Activated CD4-positive, alpha-beta memory T cell treated with anti-CD3 and anti-CD28 coated beads for 36 hours (primary cell): ENCODE results near the gene KRT7. TPM values are rescaled to one million over a fixed set of nuclear protein-coding genes. Genes with fewer than 3 reads are reported as not detected.
A peak's percentile ranks its signal among the peaks of the same experiment; 100 is the strongest.

Source experiments
- CTCF ChIA-PET: fragments of 350-600 bp; sonication (Branson Sonifier 250); formaldehyde crosslinking; loops from one replicate; lab custom pipeline; 2021; ENCODE audit warnings: antibody characterized with exemption, inconsistent platforms; lab: Charles Lee
- POLR2A ChIA-PET: fragments of 350-600 bp; sonication (Branson Sonifier 250); formaldehyde crosslinking; loops from one replicate; lab custom pipeline; 2021; ENCODE audit warnings: antibody characterized with exemption; lab: Charles Lee
- DNase-seq: peaks from one replicate; pipeline ENCODE4 v3.0.0-alpha.2; 2020
- H3K27ac Mint-ChIP-seq: one replicate; pipeline ENCODE4 v1.8.0; 2021; ENCODE audit warnings: mixed read lengths
- H3K27me3 Mint-ChIP-seq: one replicate; pipeline ENCODE4 v1.8.0; 2021; ENCODE audit warnings: mixed read lengths
- H3K36me3 Mint-ChIP-seq: one replicate; pipeline ENCODE4 v1.8.0; 2021; ENCODE audit warnings: mixed read lengths
- H3K4me1 Mint-ChIP-seq: one replicate; pipeline ENCODE4 v1.8.0; 2021; ENCODE audit warnings: low read depth, mixed read lengths
- H3K4me3 Mint-ChIP-seq: one replicate; pipeline ENCODE4 v1.8.0; 2021; ENCODE audit warnings: mild to moderate bottlenecking, mixed read lengths
- H3K9me3 Mint-ChIP-seq: one replicate; pipeline ENCODE4 v1.8.0; 2021; ENCODE audit warnings: mixed read lengths
- intact Hi-C: fragments of 100-400 bp; cut with micrococcal nuclease; formaldehyde crosslinking; loops from one replicate; pipeline ENCODE4 v1.15.1; 2023
- total RNA-seq, 2 experiments: library from RNA; stranded (reverse); gene quantifications; one replicate each; pipeline ENCODE4 v1.2.3, GENCODE V29; 2021

The KRT7 gene
- total RNA-seq, 2 experiments from 2014 or later: 3.5 to 3.7 TPM

GRCh38 chr12:52271158-52271557, 38.1 kb downstream of the KRT7 start:
- intact Hi-C loops: no loop called here
- ChIA-PET POLR2A (no interaction called here), CTCF (interaction anchor here (1.1 to 2.5 kb wide), 2 partner anchors 49 to 58 kb away, joined by 3 to 8 read pairs; no protein-coding TSS in a partner anchor)
- Mint-ChIP-seq H3K4me3 (no peak overlapping the region), H3K9me3 (no peaks in the 10 kb centered on the region), H3K27ac (no peak overlapping the region), H3K27me3 (peaks cover 11% of the 10 kb centered on the region), H3K4me1 (no peaks in the 10 kb centered on the region), H3K36me3 (no peaks in the 10 kb centered on the region)
- no peak for DNase-seq

- Mint-ChIP-seq H3K27ac (no peak within 1 kb of the TSS), H3K9me3 (no peaks in the 10 kb centered on the region), H3K4me1 (peaks cover 9% of the 10 kb centered on the region), H3K36me3 (no peaks in the 10 kb centered on the region), H3K4me3 (no peak within 1 kb of the TSS), H3K27me3 (peaks cover 23% of the 10 kb centered on the region)
- DNase-seq: no peak
- ChIA-PET POLR2A (no interaction called here), CTCF (interaction anchor here (0.5 kb wide), 1 partner anchor 623 kb away, joined by 3 read pairs; no protein-coding TSS in a partner anchor)
- intact Hi-C loops: no loop called here
These were observed 41.6 kb downstream of the KRT7 start, which contains the start of gene KRT86 for GRCh38 chr12:52274521-52275120. Gene KRT86, plus strand, starts transcription at chr12:52274645. Its CDS starts 27,272 bp downstream, at chr12:52301917.

GRCh38 chr12:52275686-52276085, 42.6 kb downstream of the KRT7 start:
- CTCF ChIA-PET: no interaction called here
- no peaks in the 10 kb centered on the region for H3K9me3 Mint-ChIP-seq
- H3K27me3 Mint-ChIP-seq: peaks cover 23% of the 10 kb centered on the region
- no peak for DNase-seq
- no peak overlapping the region for H3K4me3 Mint-ChIP-seq
- POLR2A ChIA-PET: no interaction called here
- intact Hi-C loops: no loop called here
- H3K36me3 Mint-ChIP-seq: no peaks in the 10 kb centered on the region
- H3K27ac Mint-ChIP-seq: no peak overlapping the region
- peaks cover 9% of the 10 kb centered on the region for H3K4me1 Mint-ChIP-seq

- no peaks in the 10 kb centered on the region for H3K36me3 Mint-ChIP-seq
- H3K4me3 Mint-ChIP-seq: no peak overlapping the region
- peaks cover 9% of the 10 kb centered on the region for H3K4me1 Mint-ChIP-seq
- POLR2A ChIA-PET: no interaction called here
- H3K27me3 Mint-ChIP-seq: peaks cover 19% of the 10 kb centered on the region
- DNase-seq: no peak
- intact Hi-C loops: loop anchor here (2.0 kb wide), 1 partner anchor 121 kb away; no protein-coding TSS in a partner anchor
- no peak overlapping the region for H3K27ac Mint-ChIP-seq
- no peaks in the 10 kb centered on the region for H3K9me3 Mint-ChIP-seq
- CTCF ChIA-PET: interaction anchor here (0.6 to 4.5 kb wide), 14 partner anchors 9 to 663 kb away, joined by 3 to 52 read pairs (median 6); no protein-coding TSS in a partner anchor
These were observed 44.6 kb downstream of the KRT7 start for GRCh38 chr12:52277486-52278245.

GRCh38 chr12:52278575-52279421, 45.8 kb downstream of the KRT7 start:
- Mint-ChIP-seq H3K4me1 (peaks cover 9% of the 10 kb centered on the region), H3K27ac (no peak overlapping the region), H3K27me3 (peaks cover 19% of the 10 kb centered on the region), H3K36me3 (no peaks in the 10 kb centered on the region), H3K9me3 (no peaks in the 10 kb centered on the region), H3K4me3 (no peak overlapping the region)
- peak; percentile 81 for DNase-seq
- ChIA-PET CTCF (interaction anchor here (0.5 to 4.5 kb wide), 51 partner anchors 8 to 662 kb away, joined by 3 to 52 read pairs (median 5); no protein-coding TSS in a partner anchor), POLR2A (no interaction called here)
- intact Hi-C loops: loop anchor here (1.0 to 2.0 kb wide), 2 partner anchors 56 to 122 kb away; no protein-coding TSS in a partner anchor

- ChIA-PET CTCF (interaction anchor here (0.5 to 4.5 kb wide), 46 partner anchors 10 to 604 kb away, joined by 3 to 52 read pairs (median 4); no protein-coding TSS in a partner anchor), POLR2A (no interaction called here)
- Mint-ChIP-seq H3K4me1 (peaks cover 9% of the 10 kb centered on the region), H3K9me3 (no peaks in the 10 kb centered on the region), H3K27ac (no peak overlapping the region), H3K4me3 (no peak overlapping the region), H3K27me3 (peaks cover 19% of the 10 kb centered on the region), H3K36me3 (no peaks in the 10 kb centered on the region)
- DNase-seq: no peak
- intact Hi-C loops: loop anchor here (1.0 to 2.0 kb wide), 2 partner anchors 57 to 123 kb away; no protein-coding TSS in a partner anchor
These were observed 46.6 kb downstream of the KRT7 start for GRCh38 chr12:52279422-52280318.

- Mint-ChIP-seq H3K4me3 (no peak overlapping the region), H3K36me3 (no peaks in the 10 kb centered on the region), H3K9me3 (no peaks in the 10 kb centered on the region), H3K27ac (no peak overlapping the region), H3K4me1 (peaks cover 9% of the 10 kb centered on the region), H3K27me3 (peaks cover 19% of the 10 kb centered on the region)
- no peak for DNase-seq
- intact Hi-C loops: no loop called here
- POLR2A ChIA-PET: no interaction called here
- CTCF ChIA-PET: interaction anchor here (0.7 to 4.5 kb wide), 11 partner anchors 14 to 599 kb away, joined by 3 to 52 read pairs (median 11); no protein-coding TSS in a partner anchor
These were observed 47.3 kb downstream of the KRT7 start for GRCh38 chr12:52280319-52280795.

- Mint-ChIP-seq H3K9me3 (no peaks in the 10 kb centered on the region), H3K4me3 (no peak overlapping the region), H3K36me3 (no peaks in the 10 kb centered on the region), H3K27me3 (peaks cover 19% of the 10 kb centered on the region), H3K27ac (no peak overlapping the region), H3K4me1 (peaks cover 9% of the 10 kb centered on the region)
- intact Hi-C loops: no loop called here
- ChIA-PET POLR2A (no interaction called here), CTCF (interaction anchor here (0.7 to 4.5 kb wide), 10 partner anchors 14 to 125 kb away, joined by 3 to 52 read pairs (median 6); no protein-coding TSS in a partner anchor)
- no peak for DNase-seq
These were observed 47.9 kb downstream of the KRT7 start for GRCh38 chr12:52280796-52281560.

- POLR2A ChIA-PET: no interaction called here
- no peaks in the 10 kb centered on the region for H3K4me1 Mint-ChIP-seq
- no peaks in the 10 kb centered on the region for H3K9me3 Mint-ChIP-seq
These were observed 51.6 kb downstream of the KRT7 start for GRCh38 chr12:52284562-52285171.

More at GRCh38 chr12:52284562-52285171, 51.6 kb downstream of the KRT7 start:
- no peak for DNase-seq
- Mint-ChIP-seq H3K27ac (no peak overlapping the region), H3K4me3 (no peak overlapping the region), H3K36me3 (no peaks in the 10 kb centered on the region), H3K27me3 (peaks cover 4% of the 10 kb centered on the region)
- CTCF ChIA-PET: interaction anchor here (0.7 to 1.4 kb wide), 3 partner anchors 71 to 341 kb away, joined by 3 to 5 read pairs (median 3); no protein-coding TSS in a partner anchor
- intact Hi-C loops: no loop called here
